GM18526 (cell line): Measurements from ENCODE around the gene OSER1.

ENCODE experiments used
- POLR2A ChIP-seq: IDR thresholded peaks from 3 replicates; pipeline ENCODE4 v1.6.1; 2011; ENCODE audit not compliant: insufficient read length; ENCODE audit errors: extremely low read depth

The OSER1 gene

GRCh38 chr20:44210406-44211176, at the start of gene OSER1:
OSER1 (minus strand) TSS chr20:44210771; CDS start chr20:44206957, 3,814 bp downstream.
- peak; percentile 72 for TF ChIP-seq POLR2A

GRCh38 chr20:44258226-44258890, 47.8 kb upstream of the OSER1 start:
- TF ChIP-seq POLR2A: no peak

- no peak for TF ChIP-seq POLR2A
Observed at GRCh38 chr20:44256961-44257360, 46.4 kb upstream of the OSER1 start.

GRCh38 chr20:44255942-44256341, 45.4 kb upstream of the OSER1 start:
- TF ChIP-seq POLR2A: no peak

- no peak for TF ChIP-seq POLR2A
Observed at GRCh38 chr20:44254073-44254472, 43.5 kb upstream of the OSER1 start.

GRCh38 chr20:44253528-44253927, 43.0 kb upstream of the OSER1 start:
- no peak for TF ChIP-seq POLR2A

GRCh38 chr20:44251284-44251683, 40.7 kb upstream of the OSER1 start:
- no peak for TF ChIP-seq POLR2A

GRCh38 chr20:44248410-44248759, 37.8 kb upstream of the OSER1 start:
- no peak for TF ChIP-seq POLR2A

- TF ChIP-seq POLR2A: no peak
Observed at GRCh38 chr20:44247586-44248409, 37.2 kb upstream of the OSER1 start.

GRCh38 chr20:44247131-44247571, 36.6 kb upstream of the OSER1 start, which contains the start of gene GDAP1L1:
GDAP1L1 (plus strand) TSS chr20:44247308; CDS start chr20:44247335, 27 bp downstream.
- TF ChIP-seq POLR2A: no peak

GRCh38 chr20:44245977-44246376, 35.4 kb upstream of the OSER1 start:
- no peak for TF ChIP-seq POLR2A

- no peak for TF ChIP-seq POLR2A
Observed at GRCh38 chr20:44241796-44242195, 31.2 kb upstream of the OSER1 start.

- TF ChIP-seq POLR2A: no peak
Observed at GRCh38 chr20:44235702-44236101, 25.1 kb upstream of the OSER1 start.

- TF ChIP-seq POLR2A: no peak
Observed at GRCh38 chr20:44234566-44235317, 24.2 kb upstream of the OSER1 start.
